DOHH2 (cell line): Measurements from ENCODE around the gene DDR1.

Source experiments
- EZH2phosphoT487 ChIP-seq: fragments of 200-600 bp; sonication (generic); IDR thresholded peaks from 2 replicates; pipeline ENCODE4 v1.6.1; 2017; ENCODE audit warnings: borderline replicate concordance, mild to moderate bottlenecking, antibody characterized with exemption, low read length, moderate library complexity, mixed read lengths
- TF ChIP-seq, protein P1 (sequence below): fragments of 200-600 bp; sonication (generic); IDR thresholded peaks from one replicate; pipeline ENCODE4 v1.5.1; 2014; ENCODE audit warnings: antibody characterized with exemption, mild to moderate bottlenecking, low read depth, low read length; ENCODE audit not compliant: poor library complexity, severe bottlenecking

DNA sequence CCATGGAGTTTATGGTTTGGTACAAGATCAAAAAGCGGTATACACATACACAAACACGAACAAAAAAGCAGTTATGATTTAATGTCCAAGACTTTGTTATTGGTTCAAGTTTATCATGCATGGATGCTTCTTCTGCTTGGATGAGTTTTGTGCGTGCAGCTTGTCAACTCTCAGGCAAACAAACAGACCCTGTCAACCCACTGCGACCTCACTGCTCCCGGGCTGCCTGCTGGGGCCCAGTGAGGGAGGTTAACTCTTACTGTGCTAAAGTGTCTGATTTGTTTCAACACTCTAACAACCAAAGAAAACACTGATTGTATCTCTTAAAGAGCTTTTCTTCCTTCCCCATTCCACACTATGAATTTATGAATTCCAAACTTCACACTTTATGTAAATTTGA, 26.8 kb upstream of the DDR1 start:
- TF ChIP-seq, protein P1, sequence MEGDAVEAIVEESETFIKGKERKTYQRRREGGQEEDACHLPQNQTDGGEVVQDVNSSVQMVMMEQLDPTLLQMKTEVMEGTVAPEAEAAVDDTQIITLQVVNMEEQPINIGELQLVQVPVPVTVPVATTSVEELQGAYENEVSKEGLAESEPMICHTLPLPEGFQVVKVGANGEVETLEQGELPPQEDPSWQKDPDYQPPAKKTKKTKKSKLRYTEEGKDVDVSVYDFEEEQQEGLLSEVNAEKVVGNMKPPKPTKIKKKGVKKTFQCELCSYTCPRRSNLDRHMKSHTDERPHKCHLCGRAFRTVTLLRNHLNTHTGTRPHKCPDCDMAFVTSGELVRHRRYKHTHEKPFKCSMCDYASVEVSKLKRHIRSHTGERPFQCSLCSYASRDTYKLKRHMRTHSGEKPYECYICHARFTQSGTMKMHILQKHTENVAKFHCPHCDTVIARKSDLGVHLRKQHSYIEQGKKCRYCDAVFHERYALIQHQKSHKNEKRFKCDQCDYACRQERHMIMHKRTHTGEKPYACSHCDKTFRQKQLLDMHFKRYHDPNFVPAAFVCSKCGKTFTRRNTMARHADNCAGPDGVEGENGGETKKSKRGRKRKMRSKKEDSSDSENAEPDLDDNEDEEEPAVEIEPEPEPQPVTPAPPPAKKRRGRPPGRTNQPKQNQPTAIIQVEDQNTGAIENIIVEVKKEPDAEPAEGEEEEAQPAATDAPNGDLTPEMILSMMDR: no peak
- TF ChIP-seq EZH2phosphoT487: no peak
